WTC11 (cell line): ENCODE data around the gene CHRNB1. TPM values are rescaled to one million over a fixed set of nuclear protein-coding genes. Genes with fewer than 3 reads are reported as not detected.

Experiments
- ATAC-seq: fragments of 200-7000 bp; cut with Tn5 transposase; 2 replicates; pipeline ENCODE4 v1.10.0; 2021; ENCODE audit warnings: mild to moderate bottlenecking, moderate library complexity
- CTCF ChIA-PET: fragments of 300-600 bp; sonication (Branson Sonifier 250); formaldehyde crosslinking; loops from one replicate; lab custom pipeline; 2021; ENCODE audit warnings: antibody characterized with exemption; lab: Charles Lee
- POLR2A ChIA-PET: fragments of 350-600 bp; sonication (Branson Sonifier 250); formaldehyde crosslinking; loops from one replicate; lab custom pipeline; 2021; ENCODE audit warnings: antibody characterized with exemption; lab: Charles Lee
- DNase-seq: peaks from one replicate; pipeline ENCODE4 v3.0.0; 2021; ENCODE audit warnings: low spot score
- H3K27ac Mint-ChIP-seq: 2 replicates; pipeline ENCODE4 v1.8.0; 2021; ENCODE audit warnings: mixed read lengths
- H3K27me3 Mint-ChIP-seq: 2 replicates; pipeline ENCODE4 v1.8.0; 2021; ENCODE audit warnings: low read depth, mild to moderate bottlenecking, moderate library complexity, mixed read lengths
- H3K36me3 Mint-ChIP-seq: 2 replicates; pipeline ENCODE4 v1.8.0; 2021; ENCODE audit warnings: mixed read lengths
- H3K4me1 Mint-ChIP-seq: 2 replicates; pipeline ENCODE4 v1.8.0; 2022; ENCODE audit warnings: mixed read lengths
- H3K4me3 Mint-ChIP-seq: 2 replicates; pipeline ENCODE4 v1.8.0; 2021; ENCODE audit warnings: mild to moderate bottlenecking, moderate library complexity, mixed read lengths
- H3K9me3 Mint-ChIP-seq: 2 replicates; pipeline ENCODE4 v1.8.0; 2021; ENCODE audit warnings: mixed read lengths
- CREB1 ChIP-seq: sonication (generic); formaldehyde crosslinking; IDR thresholded peaks from 2 replicates; pipeline ENCODE4 v1.8.0; 2023; ENCODE audit warnings: mild to moderate bottlenecking, missing genetic modification reagents
- ETV6 ChIP-seq: sonication (generic); formaldehyde crosslinking; IDR thresholded peaks from 2 replicates; pipeline ENCODE4 v1.8.1; 2022; ENCODE audit warnings: mild to moderate bottlenecking, missing genetic modification reagents
- HMGA2 ChIP-seq: fragments of 250-450 bp; sonication (Bioruptor Pico); IDR thresholded peaks from 2 replicates; pipeline ENCODE4 v1.4.0; 2021; ENCODE audit warnings: mild to moderate bottlenecking, moderate library complexity
- MXD4 ChIP-seq: fragments of 250-450 bp; sonication (Bioruptor Pico); IDR thresholded peaks from 2 replicates; pipeline ENCODE4 v1.8.0; 2021; ENCODE audit warnings: mild to moderate bottlenecking, moderate library complexity, borderline replicate concordance
- MYBL2 ChIP-seq: sonication (generic); formaldehyde crosslinking; IDR thresholded peaks from 2 replicates; pipeline ENCODE4 v1.8.1; 2023; ENCODE audit warnings: mild to moderate bottlenecking, moderate library complexity, missing genetic modification reagents
- TEAD1 ChIP-seq: sonication (generic); formaldehyde crosslinking; IDR thresholded peaks from 2 replicates; pipeline ENCODE4 v1.8.0; 2022; ENCODE audit warnings: mild to moderate bottlenecking, missing genetic modification reagents
- TP53 ChIP-seq: sonication (generic); formaldehyde crosslinking; IDR thresholded peaks from 2 replicates; pipeline ENCODE4 v1.8.1; 2023; ENCODE audit warnings: mild to moderate bottlenecking, missing genetic modification reagents
- ZNF317 ChIP-seq: sonication (generic); formaldehyde crosslinking; IDR thresholded peaks from 2 replicates; pipeline ENCODE4 v1.8.1; 2023; ENCODE audit warnings: low read depth, mild to moderate bottlenecking, moderate library complexity, missing genetic modification reagents, borderline replicate concordance
- ZNF416 ChIP-seq: fragments of 250-450 bp; sonication (Bioruptor Pico); IDR thresholded peaks from 2 replicates; pipeline ENCODE4 v1.9.0; 2021; ENCODE audit warnings: mild to moderate bottlenecking, inconsistent platforms
- total RNA-seq: library from RNA; stranded (reverse); gene quantifications from 3 replicates; pipeline ENCODE4 v1.2.3, GENCODE V29; 2021
- TF ChIP-seq, protein P1 (sequence below): fragments of 250-450 bp; sonication (Bioruptor Pico); conservative IDR thresholded peaks from 2 replicates; pipeline ENCODE4 v1.9.0; 2021; ENCODE audit warnings: mild to moderate bottlenecking
- TF ChIP-seq, protein P2 (sequence below): fragments of 250-450 bp; sonication (Bioruptor Pico); IDR thresholded peaks from 2 replicates; pipeline ENCODE4 v1.9.0; 2021; ENCODE audit warnings: mild to moderate bottlenecking
- TF ChIP-seq, protein P3 (sequence below): sonication (generic); formaldehyde crosslinking; IDR thresholded peaks from 2 replicates; pipeline ENCODE4 v1.8.0; 2022; ENCODE audit warnings: mild to moderate bottlenecking, missing genetic modification reagents
- TF ChIP-seq, protein P4 (sequence below): sonication (generic); formaldehyde crosslinking; IDR thresholded peaks from 2 replicates; pipeline ENCODE4 v1.8.0; 2023; ENCODE audit warnings: mild to moderate bottlenecking, missing genetic modification reagents
- TF ChIP-seq, protein P5 (sequence below): sonication (generic); formaldehyde crosslinking; IDR thresholded peaks from 2 replicates; pipeline ENCODE4 v1.8.0; 2023; ENCODE audit warnings: missing genetic modification reagents
- TF ChIP-seq, protein P6 (sequence below): sonication (generic); formaldehyde crosslinking; IDR thresholded peaks from 2 replicates; pipeline ENCODE4 v1.8.1; 2022; ENCODE audit warnings: mild to moderate bottlenecking, moderate library complexity, missing genetic modification reagents
- TF ChIP-seq, protein P7 (sequence below): sonication (generic); formaldehyde crosslinking; IDR thresholded peaks from 2 replicates; pipeline ENCODE4 v1.8.1; 2022; ENCODE audit warnings: low read depth, missing genetic modification reagents, borderline replicate concordance

The CHRNB1 gene
- total RNA-seq, 1 experiment from 2014 or later, result 16.0 TPM

DNA sequence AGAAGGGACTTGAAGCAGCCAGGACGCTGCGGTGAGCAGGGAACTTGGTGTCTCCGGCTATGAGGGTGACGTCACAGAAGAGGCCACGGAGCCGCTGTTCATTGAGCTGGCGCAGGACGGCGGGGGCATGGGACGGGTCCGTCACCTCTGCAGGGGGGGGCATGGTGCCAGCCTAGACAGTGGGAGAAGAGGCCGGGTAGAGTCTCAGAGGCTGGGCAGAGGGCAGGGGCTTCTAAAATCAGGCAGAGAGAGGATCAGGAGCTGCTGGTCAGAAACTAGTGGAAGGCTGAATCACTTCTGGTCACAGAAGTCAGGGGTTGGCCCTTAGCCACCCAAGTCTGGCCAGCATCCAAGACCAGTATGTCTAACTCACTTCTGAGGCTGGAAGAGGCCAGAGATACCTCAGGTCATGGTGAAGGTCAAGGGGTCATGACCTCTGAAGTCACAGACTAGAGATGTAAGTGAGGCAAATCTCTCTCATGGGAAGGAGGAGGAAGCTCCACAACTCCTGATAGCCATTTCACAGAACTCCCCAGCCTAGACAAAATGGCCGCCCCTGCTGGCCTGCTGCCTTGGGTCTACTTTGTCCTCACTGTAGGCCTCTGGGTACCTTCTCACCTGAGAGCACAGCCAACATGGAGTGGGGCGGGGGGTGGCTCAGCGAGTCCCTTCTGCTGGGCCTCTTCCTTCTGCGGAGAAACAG, 21.9 kb downstream of the CHRNB1 start (continued):
- TF ChIP-seq, protein P1, sequence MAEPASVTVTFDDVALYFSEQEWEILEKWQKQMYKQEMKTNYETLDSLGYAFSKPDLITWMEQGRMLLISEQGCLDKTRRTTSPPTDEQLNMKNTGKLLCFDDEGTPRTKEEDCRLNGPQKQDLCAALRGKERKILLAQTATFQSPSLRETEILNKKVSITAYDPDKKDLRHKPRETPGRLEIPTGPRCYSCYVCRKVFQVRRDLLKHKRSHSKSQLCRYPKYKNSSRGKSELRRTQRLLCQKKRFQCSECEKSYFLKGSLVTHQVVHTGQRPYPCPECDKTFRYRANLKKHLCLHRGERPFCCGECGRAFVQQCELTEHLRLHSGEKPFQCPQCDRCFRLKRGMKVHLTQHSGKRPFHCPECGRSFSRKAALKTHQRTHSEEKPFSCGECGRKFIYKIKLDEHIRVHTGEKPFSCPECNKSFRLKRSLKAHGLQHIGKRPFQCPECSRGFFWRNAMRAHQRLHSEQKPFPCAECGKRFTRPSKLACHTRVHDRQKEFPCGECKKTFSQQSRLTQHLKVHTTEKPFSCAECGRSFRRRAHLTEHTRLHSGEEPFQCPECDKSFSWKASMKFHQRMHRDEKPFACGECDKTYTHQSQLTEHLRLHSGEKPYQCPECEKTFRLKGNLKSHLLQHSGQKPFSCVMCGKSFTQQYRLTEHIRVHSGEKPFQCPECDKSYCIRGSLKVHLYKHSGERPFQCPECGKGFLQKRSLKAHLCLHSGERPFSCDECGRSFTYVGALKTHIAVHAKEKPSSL (CRISPR knock-in tag), result no peak
- TF ChIP-seq ZNF416 (CRISPR knock-in tag) (no peak), MYBL2 (CRISPR knock-in tag) (no peak), TEAD1 (CRISPR knock-in tag) (no peak)
- TF ChIP-seq, protein P2, sequence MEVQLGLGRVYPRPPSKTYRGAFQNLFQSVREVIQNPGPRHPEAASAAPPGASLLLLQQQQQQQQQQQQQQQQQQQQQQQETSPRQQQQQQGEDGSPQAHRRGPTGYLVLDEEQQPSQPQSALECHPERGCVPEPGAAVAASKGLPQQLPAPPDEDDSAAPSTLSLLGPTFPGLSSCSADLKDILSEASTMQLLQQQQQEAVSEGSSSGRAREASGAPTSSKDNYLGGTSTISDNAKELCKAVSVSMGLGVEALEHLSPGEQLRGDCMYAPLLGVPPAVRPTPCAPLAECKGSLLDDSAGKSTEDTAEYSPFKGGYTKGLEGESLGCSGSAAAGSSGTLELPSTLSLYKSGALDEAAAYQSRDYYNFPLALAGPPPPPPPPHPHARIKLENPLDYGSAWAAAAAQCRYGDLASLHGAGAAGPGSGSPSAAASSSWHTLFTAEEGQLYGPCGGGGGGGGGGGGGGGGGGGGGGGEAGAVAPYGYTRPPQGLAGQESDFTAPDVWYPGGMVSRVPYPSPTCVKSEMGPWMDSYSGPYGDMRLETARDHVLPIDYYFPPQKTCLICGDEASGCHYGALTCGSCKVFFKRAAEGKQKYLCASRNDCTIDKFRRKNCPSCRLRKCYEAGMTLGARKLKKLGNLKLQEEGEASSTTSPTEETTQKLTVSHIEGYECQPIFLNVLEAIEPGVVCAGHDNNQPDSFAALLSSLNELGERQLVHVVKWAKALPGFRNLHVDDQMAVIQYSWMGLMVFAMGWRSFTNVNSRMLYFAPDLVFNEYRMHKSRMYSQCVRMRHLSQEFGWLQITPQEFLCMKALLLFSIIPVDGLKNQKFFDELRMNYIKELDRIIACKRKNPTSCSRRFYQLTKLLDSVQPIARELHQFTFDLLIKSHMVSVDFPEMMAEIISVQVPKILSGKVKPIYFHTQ, result no peak

DNA sequence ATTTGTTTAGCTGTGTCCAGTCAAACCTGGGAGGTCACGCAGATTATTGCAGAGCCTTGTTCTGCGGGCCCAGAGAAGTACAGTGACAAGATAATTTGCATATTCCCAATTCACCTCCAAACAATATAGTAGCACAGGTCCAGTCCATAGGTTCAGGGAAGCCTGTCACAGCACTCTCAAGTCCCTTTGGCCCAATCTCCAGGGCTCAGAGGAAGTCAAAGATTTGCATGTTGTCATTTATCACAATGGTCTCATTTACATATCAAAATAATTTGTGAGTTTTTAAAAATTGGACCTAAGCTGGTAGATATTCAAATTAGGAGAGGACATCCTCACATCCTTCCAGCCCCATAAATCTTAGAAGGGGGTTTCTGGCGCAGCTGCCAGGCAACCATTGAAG, 22.6 kb downstream of the CHRNB1 start:
- H3K9me3 Mint-ChIP-seq, result no peaks in the 10 kb centered on the region
- H3K4me1 Mint-ChIP-seq, result 0 out of 2 replicates have a peak, but pooled peaks cover 6% of the 10 kb centered on the region
- ChIA-PET CTCF (interaction anchor here (0.6 kb wide), 1 partner anchor 11 kb away, joined by 3 read pairs; no protein-coding TSS in a partner anchor), POLR2A (no interaction called here)
- no peak overlapping the region; the same call in 1 of the 2 replicates for H3K27ac Mint-ChIP-seq
- TF ChIP-seq CREB1 (no peak), ZNF317 (CRISPR knock-in tag) (no peak), ETV6 (CRISPR knock-in tag) (no peak), MXD4 (CRISPR knock-in tag) (no peak), TP53 (CRISPR knock-in tag) (no peak), ZNF416 (CRISPR knock-in tag) (no peak), HMGA2 (CRISPR knock-in tag) (no peak)
- TF ChIP-seq, protein P3, sequence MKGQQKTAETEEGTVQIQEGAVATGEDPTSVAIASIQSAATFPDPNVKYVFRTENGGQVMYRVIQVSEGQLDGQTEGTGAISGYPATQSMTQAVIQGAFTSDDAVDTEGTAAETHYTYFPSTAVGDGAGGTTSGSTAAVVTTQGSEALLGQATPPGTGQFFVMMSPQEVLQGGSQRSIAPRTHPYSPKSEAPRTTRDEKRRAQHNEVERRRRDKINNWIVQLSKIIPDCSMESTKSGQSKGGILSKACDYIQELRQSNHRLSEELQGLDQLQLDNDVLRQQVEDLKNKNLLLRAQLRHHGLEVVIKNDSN (CRISPR knock-in tag), result no peak
- TF ChIP-seq, protein P2, result no peak
- TF ChIP-seq, protein P4, sequence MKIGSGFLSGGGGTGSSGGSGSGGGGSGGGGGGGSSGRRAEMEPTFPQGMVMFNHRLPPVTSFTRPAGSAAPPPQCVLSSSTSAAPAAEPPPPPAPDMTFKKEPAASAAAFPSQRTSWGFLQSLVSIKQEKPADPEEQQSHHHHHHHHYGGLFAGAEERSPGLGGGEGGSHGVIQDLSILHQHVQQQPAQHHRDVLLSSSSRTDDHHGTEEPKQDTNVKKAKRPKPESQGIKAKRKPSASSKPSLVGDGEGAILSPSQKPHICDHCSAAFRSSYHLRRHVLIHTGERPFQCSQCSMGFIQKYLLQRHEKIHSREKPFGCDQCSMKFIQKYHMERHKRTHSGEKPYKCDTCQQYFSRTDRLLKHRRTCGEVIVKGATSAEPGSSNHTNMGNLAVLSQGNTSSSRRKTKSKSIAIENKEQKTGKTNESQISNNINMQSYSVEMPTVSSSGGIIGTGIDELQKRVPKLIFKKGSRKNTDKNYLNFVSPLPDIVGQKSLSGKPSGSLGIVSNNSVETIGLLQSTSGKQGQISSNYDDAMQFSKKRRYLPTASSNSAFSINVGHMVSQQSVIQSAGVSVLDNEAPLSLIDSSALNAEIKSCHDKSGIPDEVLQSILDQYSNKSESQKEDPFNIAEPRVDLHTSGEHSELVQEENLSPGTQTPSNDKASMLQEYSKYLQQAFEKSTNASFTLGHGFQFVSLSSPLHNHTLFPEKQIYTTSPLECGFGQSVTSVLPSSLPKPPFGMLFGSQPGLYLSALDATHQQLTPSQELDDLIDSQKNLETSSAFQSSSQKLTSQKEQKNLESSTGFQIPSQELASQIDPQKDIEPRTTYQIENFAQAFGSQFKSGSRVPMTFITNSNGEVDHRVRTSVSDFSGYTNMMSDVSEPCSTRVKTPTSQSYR (CRISPR knock-in tag), result no peak
- TF ChIP-seq, protein P5, sequence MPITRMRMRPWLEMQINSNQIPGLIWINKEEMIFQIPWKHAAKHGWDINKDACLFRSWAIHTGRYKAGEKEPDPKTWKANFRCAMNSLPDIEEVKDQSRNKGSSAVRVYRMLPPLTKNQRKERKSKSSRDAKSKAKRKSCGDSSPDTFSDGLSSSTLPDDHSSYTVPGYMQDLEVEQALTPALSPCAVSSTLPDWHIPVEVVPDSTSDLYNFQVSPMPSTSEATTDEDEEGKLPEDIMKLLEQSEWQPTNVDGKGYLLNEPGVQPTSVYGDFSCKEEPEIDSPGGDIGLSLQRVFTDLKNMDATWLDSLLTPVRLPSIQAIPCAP (CRISPR knock-in tag), result no peak
- TF ChIP-seq, protein P6, sequence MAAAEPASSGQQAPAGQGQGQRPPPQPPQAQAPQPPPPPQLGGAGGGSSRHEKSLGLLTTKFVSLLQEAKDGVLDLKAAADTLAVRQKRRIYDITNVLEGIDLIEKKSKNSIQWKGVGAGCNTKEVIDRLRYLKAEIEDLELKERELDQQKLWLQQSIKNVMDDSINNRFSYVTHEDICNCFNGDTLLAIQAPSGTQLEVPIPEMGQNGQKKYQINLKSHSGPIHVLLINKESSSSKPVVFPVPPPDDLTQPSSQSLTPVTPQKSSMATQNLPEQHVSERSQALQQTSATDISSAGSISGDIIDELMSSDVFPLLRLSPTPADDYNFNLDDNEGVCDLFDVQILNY (CRISPR knock-in tag), result no peak
- TF ChIP-seq, protein P7, sequence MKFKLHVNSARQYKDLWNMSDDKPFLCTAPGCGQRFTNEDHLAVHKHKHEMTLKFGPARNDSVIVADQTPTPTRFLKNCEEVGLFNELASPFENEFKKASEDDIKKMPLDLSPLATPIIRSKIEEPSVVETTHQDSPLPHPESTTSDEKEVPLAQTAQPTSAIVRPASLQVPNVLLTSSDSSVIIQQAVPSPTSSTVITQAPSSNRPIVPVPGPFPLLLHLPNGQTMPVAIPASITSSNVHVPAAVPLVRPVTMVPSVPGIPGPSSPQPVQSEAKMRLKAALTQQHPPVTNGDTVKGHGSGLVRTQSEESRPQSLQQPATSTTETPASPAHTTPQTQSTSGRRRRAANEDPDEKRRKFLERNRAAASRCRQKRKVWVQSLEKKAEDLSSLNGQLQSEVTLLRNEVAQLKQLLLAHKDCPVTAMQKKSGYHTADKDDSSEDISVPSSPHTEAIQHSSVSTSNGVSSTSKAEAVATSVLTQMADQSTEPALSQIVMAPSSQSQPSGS (CRISPR knock-in tag), result no peak
- H3K36me3 Mint-ChIP-seq, result no peaks in the 10 kb centered on the region
- ATAC-seq (no peak), DNase-seq (no peak)
- H3K4me3 Mint-ChIP-seq, result no peak overlapping the region
- H3K27me3 Mint-ChIP-seq, result no peaks in the 10 kb centered on the region
